H9 (cell line): ENCODE measurements around the gene MEF2A. TPM values are rescaled to one million over a fixed set of nuclear protein-coding genes. Genes with fewer than 3 reads are reported as not detected.

Experiments used
- DNase-seq: peaks from one replicate; pipeline ENCODE4 v3.0.0-alpha.2; 2017
- H2AFZ ChIP-seq: one replicate; pipeline ENCODE4 v1.6.1; 2013; ENCODE audit warnings: mild to moderate bottlenecking, low read length, control low read depth, moderate library complexity
- H2AK5ac ChIP-seq: 2 replicates; pipeline ENCODE4 v1.6.1; 2013; ENCODE audit warnings: low read length, control low read depth, mixed read lengths; ENCODE audit not compliant: insufficient read length
- H2BK120ac ChIP-seq: one replicate; pipeline ENCODE4 v1.6.1; 2013; ENCODE audit warnings: low read depth, mild to moderate bottlenecking, low read length, control low read depth, inconsistent platforms; ENCODE audit not compliant: poor library complexity, severe bottlenecking
- H2BK12ac ChIP-seq: 2 replicates; pipeline ENCODE4 v1.6.1; 2013; ENCODE audit warnings: low read length, control low read depth, mixed read lengths, low read depth; ENCODE audit not compliant: insufficient read length
- H2BK15ac ChIP-seq: 2 replicates; pipeline ENCODE4 v1.6.1; 2013; ENCODE audit warnings: low read depth, low read length, control low read depth
- H2BK20ac ChIP-seq: one replicate; pipeline ENCODE4 v1.6.1; 2013; ENCODE audit warnings: low read depth, mild to moderate bottlenecking, low read length, control low read depth, inconsistent platforms; ENCODE audit not compliant: poor library complexity, severe bottlenecking
- H2BK5ac ChIP-seq: 2 replicates; pipeline ENCODE4 v1.6.1; 2013; ENCODE audit warnings: low read length, control low read depth, mixed read lengths; ENCODE audit not compliant: insufficient read length
- H3K14ac ChIP-seq: 2 replicates; pipeline ENCODE4 v1.6.1; 2013; ENCODE audit warnings: low read length, control low read depth; ENCODE audit not compliant: insufficient read depth
- H3K18ac ChIP-seq: 2 replicates; pipeline ENCODE4 v1.6.1; 2013; ENCODE audit warnings: low read depth, mild to moderate bottlenecking, mixed read lengths, low read length, control low read depth; ENCODE audit not compliant: insufficient read length
- H3K23ac ChIP-seq: 2 replicates; pipeline ENCODE4 v1.6.1; 2013; ENCODE audit warnings: low read length, control low read depth, mixed read lengths, low read depth; ENCODE audit not compliant: insufficient read length
- H3K23me2 ChIP-seq: 2 replicates; pipeline ENCODE4 v1.6.1; 2013; ENCODE audit warnings: low read depth, mild to moderate bottlenecking, mixed read lengths, low read length, control low read depth; ENCODE audit not compliant: insufficient read length, poor library complexity, severe bottlenecking
- H3K27ac ChIP-seq: 2 replicates; pipeline ENCODE4 v1.5.1; 2013; ENCODE audit warnings: low read length, control low read depth, mixed read lengths, low read depth; ENCODE audit not compliant: insufficient read length
- H3K27me3 ChIP-seq: 2 replicates; pipeline ENCODE4 v1.6.1; 2013; ENCODE audit warnings: low read length, control low read depth, inconsistent platforms; ENCODE audit not compliant: insufficient read depth
- H3K4ac ChIP-seq: 2 replicates; pipeline ENCODE4 v1.6.1; 2013; ENCODE audit warnings: low read depth, mild to moderate bottlenecking, control low read depth, inconsistent platforms, low read length, moderate library complexity
- H3K4me1 ChIP-seq: 2 replicates; pipeline ENCODE4 v1.6.1; 2013; ENCODE audit warnings: low read length, control low read depth, inconsistent platforms; ENCODE audit not compliant: insufficient read depth
- H3K4me2 ChIP-seq: 2 replicates; pipeline ENCODE4 v1.6.1; 2013; ENCODE audit warnings: low read length, control low read depth, mixed read lengths; ENCODE audit not compliant: insufficient read length, insufficient read depth
- H3K56ac ChIP-seq: 2 replicates; pipeline ENCODE4 v1.6.1; 2013; ENCODE audit warnings: low read depth, mild to moderate bottlenecking, mixed read lengths, low read length, control low read depth; ENCODE audit not compliant: insufficient read length
- H3K79me1 ChIP-seq: 2 replicates; pipeline ENCODE4 v1.6.1; 2013; ENCODE audit warnings: low read depth, mild to moderate bottlenecking, moderate library complexity, low read length, control low read depth, inconsistent platforms; ENCODE audit not compliant: insufficient read depth, poor library complexity, severe bottlenecking
- H3K79me2 ChIP-seq: 2 replicates; pipeline ENCODE4 v1.6.1; 2013; ENCODE audit warnings: low read length, control low read depth, inconsistent platforms; ENCODE audit not compliant: insufficient read depth
- H3K9ac ChIP-seq: 2 replicates; pipeline ENCODE4 v1.6.1; 2013; ENCODE audit warnings: low read length, control low read depth, mixed read lengths; ENCODE audit not compliant: insufficient read length; ENCODE audit errors: extremely low read depth
- H3K9me3 ChIP-seq: one replicate; pipeline ENCODE4 v1.6.1; 2013; ENCODE audit warnings: low read depth, low read length, inconsistent platforms; ENCODE audit not compliant: control insufficient read depth
- H3T11ph ChIP-seq: one replicate; pipeline ENCODE4 v1.6.1; 2013; ENCODE audit warnings: mild to moderate bottlenecking, low read length, control low read depth, inconsistent platforms
- H4K20me1 ChIP-seq: one replicate; pipeline ENCODE4 v1.6.1; 2013; ENCODE audit not compliant: control insufficient read depth, insufficient read length, insufficient read depth
- H4K5ac ChIP-seq: 2 replicates; pipeline ENCODE4 v1.6.1; 2013; ENCODE audit warnings: low read depth, mild to moderate bottlenecking, mixed read lengths, low read length, control low read depth; ENCODE audit not compliant: insufficient read length
- H4K8ac ChIP-seq: replicated peaks from 2 replicates; pipeline ENCODE4 v1.6.1; 2013; ENCODE audit warnings: low read length, control low read depth, mixed read lengths, low read depth; ENCODE audit not compliant: insufficient read length
- H4K91ac ChIP-seq: 2 replicates; pipeline ENCODE4 v1.6.1; 2013; ENCODE audit warnings: low read depth, mild to moderate bottlenecking, moderate library complexity, mixed read lengths, low read length, control low read depth; ENCODE audit not compliant: insufficient read length
- H3K27ac Mint-ChIP-seq, 3 experiments: 2 replicates in 2 of 3; 3 replicates in 1 of 3; pipeline ENCODE4 v1.8.0; 2020 to 2021; ENCODE audit warnings: mixed read lengths in 3 of 3, mild to moderate bottlenecking in 1 of 3, moderate library complexity in 1 of 3
- H3K27me3 Mint-ChIP-seq: 2 replicates; pipeline ENCODE4 v1.8.0; 2021; ENCODE audit warnings: low read depth, mild to moderate bottlenecking, moderate library complexity, mixed read lengths
- H3K36me3 Mint-ChIP-seq, 3 experiments: 2 replicates in 2 of 3; 3 replicates in 1 of 3; pipeline ENCODE4 v1.8.0; 2020 to 2021; ENCODE audit warnings: low read depth in 3 of 3, mixed read lengths in 3 of 3; ENCODE audit not compliant: insufficient read depth in 1 of 3
- H3K4me1 Mint-ChIP-seq, 2 experiments: 2 replicates each; pipeline ENCODE4 v1.8.0; 2020; ENCODE audit warnings: mixed read lengths in 2 of 2
- H3K4me3 Mint-ChIP-seq, 2 experiments: 2 replicates in 1 of 2; 3 replicates in 1 of 2; pipeline ENCODE4 v1.8.0; 2020 to 2021; ENCODE audit warnings: mild to moderate bottlenecking in 2 of 2, mixed read lengths in 2 of 2, moderate library complexity in 1 of 2
- H3K9me3 Mint-ChIP-seq, 2 experiments: 2 replicates in 1 of 2; 3 replicates in 1 of 2; pipeline ENCODE4 v1.8.0; 2020; ENCODE audit warnings: mild to moderate bottlenecking in 2 of 2, mixed read lengths in 2 of 2, moderate library complexity in 1 of 2
- WGBS: extraction: QIAGEN DNeasy Blood & Tissue Kit; methylation state at CpG from one replicate; pipeline ENCODE4 v1.1.7; 2013; ENCODE audit warnings: missing lambda C conversion rate, low lambda C conversion rate, mixed read lengths; ENCODE audit not compliant: insufficient read length; ENCODE audit errors: extremely low coverage; 5-methylcytosine and 5-hydroxymethylcytosine counted together
- total RNA-seq: library from RNA; stranded (reverse); gene quantifications from 2 replicates; pipeline ENCODE4 v1.2.1, GENCODE V29; 2021
- TF ChIP-seq, protein P1 (sequence below): fragments of 200-600 bp; sonication (generic); conservative IDR thresholded peaks from 3 replicates; pipeline ENCODE4 v1.8.0; 2021; ENCODE audit warnings: antibody characterized with exemption, mild to moderate bottlenecking

The MEF2A gene
- total RNA-seq, 1 experiment from 2014 or later, result 20.7 TPM

DNA sequence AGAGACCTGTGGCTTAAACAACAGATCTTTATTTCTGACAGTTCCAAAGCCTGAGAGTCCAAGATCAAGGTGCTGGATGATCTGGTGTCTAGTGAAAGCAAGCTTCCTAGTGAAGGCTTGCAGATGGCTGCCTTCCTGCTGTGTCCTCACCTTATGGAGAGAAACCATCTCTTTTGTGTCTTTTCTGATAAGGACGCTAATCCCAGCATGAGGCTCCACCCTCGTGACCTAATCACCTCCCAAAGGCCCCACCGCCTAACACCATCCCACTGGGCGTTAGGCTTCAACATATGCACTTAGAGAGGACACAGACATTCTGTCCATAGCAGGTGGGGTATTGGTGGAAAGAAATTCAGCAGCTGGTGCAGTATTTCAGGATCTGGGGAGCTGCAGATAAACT, 187.3 kb downstream of the MEF2A start:
- no peak for DNase-seq
- no peaks in the 10 kb centered on the region for H3K9me3 Mint-ChIP-seq
- H3K27ac ChIP-seq, result no peak overlapping the region
- no peak overlapping the region for H2AK5ac ChIP-seq
- H3K4ac ChIP-seq, result no peak overlapping the region
- H3K79me2 ChIP-seq, result no peaks in the 10 kb centered on the region
- no peak overlapping the region for H3K14ac ChIP-seq
- H3K9me3 ChIP-seq, result no peaks in the 10 kb centered on the region
- H3K4me3 Mint-ChIP-seq, result no peak overlapping the region
- H4K20me1 ChIP-seq, result no peaks in the 10 kb centered on the region
- H2BK12ac ChIP-seq, result no peak overlapping the region
- H3T11ph ChIP-seq, result no peak overlapping the region
- no peak overlapping the region for H3K9ac ChIP-seq
- no peak overlapping the region for H2AFZ ChIP-seq
- no peaks in the 10 kb centered on the region for H3K23me2 ChIP-seq
- H3K36me3 Mint-ChIP-seq, result no peaks in the 10 kb centered on the region
- no peak overlapping the region; a peak in 1 of 7 replicates for H3K27ac Mint-ChIP-seq
- H3K56ac ChIP-seq, result no peak overlapping the region
- H3K23ac ChIP-seq, result no peak overlapping the region
- H3K4me2 ChIP-seq, result no peak overlapping the region
- WGBS, result no CpG with 5 or more reads among the region's 4 CpGs
- H4K8ac ChIP-seq, result no peak overlapping the region
- H4K5ac ChIP-seq, result no peak overlapping the region
- H2BK120ac ChIP-seq, result no peak overlapping the region
- TF ChIP-seq, protein P1, sequence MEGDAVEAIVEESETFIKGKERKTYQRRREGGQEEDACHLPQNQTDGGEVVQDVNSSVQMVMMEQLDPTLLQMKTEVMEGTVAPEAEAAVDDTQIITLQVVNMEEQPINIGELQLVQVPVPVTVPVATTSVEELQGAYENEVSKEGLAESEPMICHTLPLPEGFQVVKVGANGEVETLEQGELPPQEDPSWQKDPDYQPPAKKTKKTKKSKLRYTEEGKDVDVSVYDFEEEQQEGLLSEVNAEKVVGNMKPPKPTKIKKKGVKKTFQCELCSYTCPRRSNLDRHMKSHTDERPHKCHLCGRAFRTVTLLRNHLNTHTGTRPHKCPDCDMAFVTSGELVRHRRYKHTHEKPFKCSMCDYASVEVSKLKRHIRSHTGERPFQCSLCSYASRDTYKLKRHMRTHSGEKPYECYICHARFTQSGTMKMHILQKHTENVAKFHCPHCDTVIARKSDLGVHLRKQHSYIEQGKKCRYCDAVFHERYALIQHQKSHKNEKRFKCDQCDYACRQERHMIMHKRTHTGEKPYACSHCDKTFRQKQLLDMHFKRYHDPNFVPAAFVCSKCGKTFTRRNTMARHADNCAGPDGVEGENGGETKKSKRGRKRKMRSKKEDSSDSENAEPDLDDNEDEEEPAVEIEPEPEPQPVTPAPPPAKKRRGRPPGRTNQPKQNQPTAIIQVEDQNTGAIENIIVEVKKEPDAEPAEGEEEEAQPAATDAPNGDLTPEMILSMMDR, result no peak
- no peaks in the 10 kb centered on the region for H3K79me1 ChIP-seq
- no peak overlapping the region for H3K18ac ChIP-seq
- no peaks in the 10 kb centered on the region for H3K27me3 ChIP-seq
- no peaks in the 10 kb centered on the region; the same call in 1 of the 2 replicates for H3K4me1 ChIP-seq
- no peak overlapping the region for H2BK20ac ChIP-seq
- no peak overlapping the region for H4K91ac ChIP-seq
- H2BK15ac ChIP-seq, result no peak overlapping the region
- H2BK5ac ChIP-seq, result no peak overlapping the region
- H3K27me3 Mint-ChIP-seq, result peaks cover 22% of the 10 kb centered on the region
- peaks cover 4 to 5% of the 10 kb centered on the region in 2 experiments; a peak in 3 of 4 replicates for H3K4me1 Mint-ChIP-seq
